IPS-NIHi7 (cell line): ENCODE data around the gene RNF187.

Source experiments
- DNase-seq: peaks from one replicate; pipeline ENCODE4 v3.0.0; 2012; ENCODE audit warnings: mixed read lengths; ENCODE audit errors: extremely low spot score

Gene RNF187

DNA sequence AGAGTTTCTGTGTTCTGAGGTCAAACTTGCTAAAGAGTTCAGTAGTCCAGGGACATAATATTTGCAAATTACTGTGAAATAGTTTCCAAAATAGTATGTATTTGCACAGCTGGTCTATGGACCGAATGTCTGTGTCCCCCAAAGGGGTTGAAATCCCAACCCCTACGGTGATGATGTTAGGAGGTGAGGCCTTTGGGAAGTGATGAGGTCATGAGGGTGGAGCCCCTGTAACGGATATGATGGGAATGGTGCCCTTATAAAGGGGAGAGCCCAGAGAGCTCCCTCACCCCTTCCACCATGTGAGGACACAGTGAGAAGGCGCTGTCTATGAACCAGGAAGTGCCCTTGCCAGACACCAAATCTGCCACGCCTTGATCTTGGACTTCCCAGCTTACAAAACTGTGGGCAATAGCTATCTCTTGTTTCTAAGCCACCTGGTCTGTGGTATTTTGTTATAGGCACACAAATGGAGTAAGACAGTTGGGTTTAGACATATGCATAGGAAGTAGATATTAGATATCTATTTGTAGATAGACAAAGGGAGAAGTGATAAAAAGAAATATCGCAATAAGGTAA, 21.7 kb downstream of the RNF187 start:
- no peak for DNase-seq

DNA sequence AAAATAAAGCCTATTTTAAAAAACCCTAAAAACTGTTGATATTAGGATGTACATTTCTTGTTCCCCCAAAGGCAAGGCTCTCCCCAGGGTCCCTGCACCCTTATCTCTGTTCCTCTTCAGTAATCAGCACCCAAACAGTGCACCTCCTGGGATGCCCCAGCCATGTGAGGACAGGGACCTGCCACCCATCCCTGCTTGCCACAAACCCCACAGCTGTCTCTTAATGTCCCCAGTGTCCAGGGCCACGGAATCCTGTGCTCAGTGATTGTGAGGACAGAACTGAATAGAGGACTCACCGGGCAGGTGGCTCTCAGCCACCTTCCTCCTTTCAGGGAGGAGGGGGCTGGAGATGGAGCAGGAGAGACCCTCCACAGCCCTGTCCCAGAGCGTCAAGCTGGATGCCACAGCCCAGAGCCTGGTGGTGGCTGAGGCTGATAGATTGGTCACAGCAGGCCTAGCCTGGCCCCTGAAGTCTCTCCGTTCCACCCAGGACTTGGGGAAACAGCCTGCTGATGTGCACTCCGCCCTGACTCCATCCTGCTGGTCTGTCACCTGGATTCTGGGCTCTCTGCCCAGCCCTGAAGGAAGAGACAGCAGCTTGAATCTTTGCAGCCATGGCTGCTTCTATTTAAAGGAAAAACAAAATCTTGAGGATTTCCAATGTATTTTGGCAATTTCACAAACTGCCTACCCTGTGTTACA, 23.1 kb downstream of the RNF187 start:
- no peak for DNase-seq

DNA sequence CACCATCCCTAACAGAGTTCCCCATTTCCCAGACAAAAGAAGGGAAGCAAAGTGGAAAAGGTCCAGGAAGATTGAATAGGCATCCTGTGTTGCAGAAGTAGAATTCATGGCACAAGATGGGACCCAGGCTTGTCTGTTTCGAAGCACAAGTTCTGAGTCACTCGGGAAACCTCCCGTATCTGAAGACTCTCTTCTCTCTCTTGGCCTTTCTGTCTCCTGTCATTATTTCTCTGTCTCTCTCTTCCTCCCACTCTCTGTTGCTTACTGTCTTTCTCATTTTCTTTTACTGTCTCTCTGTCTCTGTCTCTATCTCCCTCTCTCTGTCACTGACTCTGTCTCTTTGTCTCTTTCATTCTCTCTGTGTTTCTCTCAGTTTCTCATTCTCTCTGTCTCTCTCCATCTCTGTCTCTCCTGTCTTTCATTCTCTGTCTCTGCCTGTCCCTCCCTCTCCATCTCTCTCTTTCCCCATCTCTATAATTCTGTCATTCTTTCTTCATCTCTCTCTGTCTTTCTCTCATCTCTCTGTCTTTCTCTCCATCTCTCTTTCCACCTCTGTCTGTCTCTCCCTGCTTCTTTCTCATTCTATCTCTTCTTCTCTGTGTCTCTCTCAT, 23.7 kb downstream of the RNF187 start:
- DNase-seq = no peak

DNA sequence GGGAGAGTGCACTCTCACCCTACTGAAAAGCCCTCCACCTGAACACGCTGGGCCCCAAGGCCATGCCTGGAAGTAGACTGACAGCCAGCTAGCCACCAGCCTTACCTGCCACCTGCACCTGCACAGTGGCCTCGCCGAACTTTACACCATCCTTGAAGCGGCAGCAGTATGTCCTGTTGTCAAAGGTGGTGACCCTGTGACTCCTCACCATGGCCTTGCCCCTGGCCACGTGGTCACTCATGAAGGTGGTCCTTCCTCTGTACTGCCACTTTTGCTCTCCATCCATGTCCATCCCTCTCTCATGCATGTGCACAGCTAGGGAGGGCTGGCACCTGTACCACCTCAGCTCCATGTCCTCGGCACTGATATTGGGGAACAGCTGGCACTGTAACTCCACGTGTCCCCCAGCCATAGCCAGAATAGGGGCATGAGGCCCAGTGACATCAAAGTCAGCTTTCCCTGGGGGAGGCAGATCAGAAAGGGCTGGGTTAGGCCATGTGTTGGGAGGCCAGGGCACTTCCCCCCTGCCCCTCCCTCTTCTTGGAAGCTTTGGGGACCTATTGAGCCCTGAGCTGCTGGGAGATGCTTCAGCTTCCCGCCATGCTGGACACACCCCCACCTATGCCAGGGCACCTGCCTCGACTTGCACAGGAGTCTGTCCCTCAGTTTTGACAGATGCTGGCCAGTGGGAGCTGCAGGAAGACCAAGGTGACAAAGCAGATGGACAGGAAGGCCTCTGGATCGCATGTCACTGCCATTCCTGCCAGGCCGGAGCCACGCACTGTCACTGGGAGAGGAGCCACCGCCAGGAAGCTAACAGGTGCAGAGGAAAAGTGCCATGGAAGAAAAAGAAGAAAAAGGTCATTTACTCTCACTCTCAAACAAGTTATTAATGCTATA, 24.6 kb downstream of the RNF187 start:
- DNase-seq = no peak

DNA sequence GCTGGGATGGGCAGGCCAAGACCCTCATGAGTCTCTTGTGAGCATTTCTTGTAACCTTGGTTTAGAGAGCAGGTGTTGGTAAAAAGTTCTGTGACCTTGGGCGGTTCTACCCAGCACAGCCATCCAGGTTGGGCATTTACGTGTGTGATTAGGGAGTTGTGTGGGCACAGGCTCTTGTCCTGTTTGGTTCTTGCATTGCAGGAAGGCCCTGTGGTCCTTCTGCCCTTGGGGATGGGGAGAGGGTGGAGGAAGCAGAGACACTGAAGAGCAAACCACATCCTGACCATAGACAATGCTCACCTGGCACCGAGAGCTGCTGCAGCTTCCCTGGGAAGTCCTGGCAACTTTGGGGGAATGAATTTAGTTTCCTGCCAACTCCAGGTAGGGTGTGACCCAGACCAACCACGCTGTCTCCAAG, 25.6 kb downstream of the RNF187 start:
- no peak for DNase-seq

DNA sequence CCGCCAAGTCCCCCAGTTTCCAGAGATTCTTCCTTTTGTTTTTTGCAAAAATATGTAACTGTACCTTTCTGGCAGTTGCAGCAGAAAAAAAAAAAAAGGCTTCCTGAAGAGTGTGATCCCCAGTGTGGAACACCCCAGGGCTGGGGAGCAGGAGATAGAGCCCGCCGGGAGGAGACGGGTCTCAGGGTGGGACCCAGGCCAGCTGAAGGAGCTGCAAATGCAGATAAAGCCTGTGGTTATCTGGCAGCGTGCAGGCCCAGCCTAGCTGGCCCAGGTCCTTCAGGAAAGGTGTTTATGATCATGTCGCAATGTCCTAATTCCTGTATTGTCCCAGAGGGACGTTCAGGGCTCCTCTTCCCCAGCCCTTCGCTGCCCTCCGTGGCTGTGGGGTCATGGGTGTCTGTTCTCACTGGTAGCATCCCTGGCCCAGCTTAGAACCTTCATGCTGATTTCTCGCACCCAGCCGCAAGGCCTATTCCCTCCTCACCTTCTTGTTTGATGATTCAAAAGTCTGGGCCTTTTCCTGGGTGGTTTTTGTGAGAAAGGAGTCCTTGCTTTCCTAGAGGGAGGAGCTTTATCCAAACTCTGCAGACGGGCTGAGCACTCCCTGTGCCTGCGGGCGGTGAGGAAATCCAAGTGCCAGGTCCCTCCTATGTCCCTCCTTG, 26.2 kb downstream of the RNF187 start:
- no peak for DNase-seq

DNA sequence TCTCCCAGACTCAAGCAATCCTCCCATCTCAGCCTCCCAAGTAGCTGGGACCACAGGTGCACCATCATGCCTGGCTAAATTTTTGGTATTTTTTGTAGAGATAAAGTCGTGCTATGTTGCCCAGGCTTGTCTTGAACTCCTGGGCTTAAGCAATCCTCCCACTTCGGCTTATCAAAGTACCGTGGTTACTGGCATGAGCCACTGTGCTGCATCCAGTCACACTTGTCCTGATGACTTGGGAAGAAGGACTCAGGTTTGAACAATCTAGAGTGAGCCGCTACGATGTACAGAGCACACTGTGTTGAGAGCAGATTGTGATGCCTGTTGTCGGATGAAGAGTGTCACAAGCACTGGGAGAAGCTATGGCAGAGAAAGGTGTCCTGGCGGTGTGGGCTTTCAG, 27.2 kb downstream of the RNF187 start:
- no peak for DNase-seq

DNA sequence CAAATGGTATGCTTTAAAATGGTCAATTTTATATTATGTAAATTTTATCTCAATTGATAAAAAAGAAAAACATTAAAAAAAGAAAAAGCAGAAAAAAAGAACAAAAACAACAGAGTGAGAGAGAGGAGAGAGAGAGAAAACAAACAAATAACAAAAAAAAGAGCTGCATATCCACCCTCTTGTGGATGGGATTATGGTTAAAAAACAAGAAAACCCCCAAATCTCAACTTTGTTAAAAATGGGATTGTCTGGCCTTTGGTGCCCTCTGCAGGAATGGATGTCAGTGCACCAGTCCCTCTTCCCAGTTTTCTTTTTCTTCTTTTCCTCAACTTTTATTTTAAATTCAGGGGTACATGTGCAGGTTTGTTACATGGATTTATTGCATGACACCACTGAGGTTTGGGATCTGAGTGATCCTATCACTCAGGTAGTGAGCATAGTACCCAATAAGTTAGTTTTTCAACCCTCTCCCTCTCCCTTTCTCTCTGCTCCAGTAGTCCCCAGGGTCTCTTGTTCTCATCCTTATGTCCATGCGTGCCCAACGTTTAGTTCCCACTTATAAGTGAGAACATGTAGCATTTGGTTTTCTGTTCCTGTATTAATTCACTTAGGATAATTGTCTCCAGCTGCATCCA, 28.1 kb downstream of the RNF187 start:
- DNase-seq = peak; percentile 77

DNA sequence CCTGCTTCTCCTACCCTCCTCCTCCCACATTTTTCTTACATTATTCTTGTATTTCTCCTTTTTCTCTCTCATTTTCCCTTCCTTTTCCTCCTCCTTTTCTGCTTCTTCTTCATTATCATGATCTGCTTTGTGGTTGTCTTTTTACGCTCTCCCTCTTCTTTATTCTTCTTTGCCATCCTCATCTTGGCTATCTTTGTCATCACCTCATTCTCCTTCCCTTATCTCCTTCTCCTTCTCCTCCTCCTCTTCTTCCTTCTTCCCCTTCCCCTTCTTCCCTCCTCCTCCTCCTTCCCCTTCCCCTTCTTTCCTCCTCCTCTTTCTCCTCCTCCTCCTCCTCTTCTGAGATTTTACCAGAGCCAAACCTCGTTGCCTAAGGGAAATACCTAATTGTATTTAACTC, 30.5 kb downstream of the RNF187 start:
- no peak for DNase-seq

DNA sequence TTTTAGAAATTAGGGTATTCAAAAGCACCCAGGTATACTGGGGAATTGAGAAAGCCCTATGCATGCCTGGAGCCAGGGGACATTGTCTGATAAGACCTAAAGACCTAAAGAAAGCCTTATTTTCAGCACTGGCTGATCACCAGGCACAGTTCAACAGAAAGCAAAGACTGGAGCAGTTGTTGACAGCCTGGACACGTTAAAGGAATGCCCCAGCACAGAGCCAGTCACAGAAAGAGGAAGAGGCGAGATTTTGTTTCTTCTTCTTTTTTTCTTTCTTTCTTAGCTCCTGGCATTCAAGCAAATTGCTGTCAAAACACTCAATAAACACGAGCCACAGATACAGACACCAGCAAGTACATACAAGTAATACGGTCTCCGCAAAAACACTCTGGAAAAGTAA, 40.4 kb downstream of the RNF187 start:
- DNase-seq = no peak

DNA sequence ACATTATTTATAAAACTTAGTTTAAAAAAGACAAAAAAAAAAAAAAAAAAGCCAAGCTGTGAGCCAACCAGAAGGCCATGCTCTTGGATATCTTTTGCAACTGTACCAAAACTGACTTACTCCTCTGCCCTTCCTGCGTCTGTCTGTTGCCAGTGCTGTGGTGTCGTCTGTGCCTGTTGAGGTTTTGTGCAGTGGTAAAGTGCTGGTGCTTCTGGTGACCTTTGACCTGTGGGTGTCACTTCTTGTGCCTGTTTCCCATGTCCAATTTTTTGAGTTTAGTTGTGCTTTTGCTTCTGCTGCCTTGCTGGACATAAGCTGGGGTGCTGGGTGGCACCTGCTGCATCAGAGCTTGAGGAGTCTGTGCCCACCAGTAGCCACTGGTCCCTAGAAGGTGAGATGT, 41.4 kb downstream of the RNF187 start:
- no peak for DNase-seq

DNA sequence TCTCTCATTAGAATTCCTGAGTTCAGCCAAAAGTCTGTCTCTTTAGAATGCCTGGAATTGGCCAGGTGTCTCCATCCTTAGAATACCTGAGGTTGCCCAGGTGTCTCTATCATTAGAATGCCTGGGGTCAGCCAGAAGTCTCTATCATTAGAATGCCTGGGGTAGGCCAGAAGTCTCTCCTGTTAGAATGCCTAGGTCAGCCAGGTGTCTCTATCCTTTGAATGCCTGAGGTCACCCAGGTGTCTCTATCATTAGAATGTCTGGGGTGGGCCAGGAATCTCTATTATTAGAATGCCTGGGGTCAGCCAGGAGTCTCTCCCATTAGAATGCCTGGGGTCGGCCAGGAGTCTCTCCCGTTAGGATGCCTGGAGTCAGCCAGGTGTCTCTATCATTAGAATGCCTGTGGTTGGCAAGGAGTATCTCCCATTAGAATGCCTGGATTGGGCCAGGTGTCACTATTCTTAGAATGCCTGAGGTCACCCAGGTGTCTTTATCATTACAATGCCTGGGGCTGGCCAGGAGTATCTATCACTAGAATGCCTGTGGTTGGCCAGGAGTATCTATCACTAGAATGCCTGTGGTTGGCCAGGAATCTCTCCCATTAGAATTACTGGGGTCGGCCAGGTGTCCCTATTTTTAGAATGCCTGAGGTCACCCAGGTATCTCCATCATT, 43.0 kb downstream of the RNF187 start:
- DNase-seq = no peak

DNA sequence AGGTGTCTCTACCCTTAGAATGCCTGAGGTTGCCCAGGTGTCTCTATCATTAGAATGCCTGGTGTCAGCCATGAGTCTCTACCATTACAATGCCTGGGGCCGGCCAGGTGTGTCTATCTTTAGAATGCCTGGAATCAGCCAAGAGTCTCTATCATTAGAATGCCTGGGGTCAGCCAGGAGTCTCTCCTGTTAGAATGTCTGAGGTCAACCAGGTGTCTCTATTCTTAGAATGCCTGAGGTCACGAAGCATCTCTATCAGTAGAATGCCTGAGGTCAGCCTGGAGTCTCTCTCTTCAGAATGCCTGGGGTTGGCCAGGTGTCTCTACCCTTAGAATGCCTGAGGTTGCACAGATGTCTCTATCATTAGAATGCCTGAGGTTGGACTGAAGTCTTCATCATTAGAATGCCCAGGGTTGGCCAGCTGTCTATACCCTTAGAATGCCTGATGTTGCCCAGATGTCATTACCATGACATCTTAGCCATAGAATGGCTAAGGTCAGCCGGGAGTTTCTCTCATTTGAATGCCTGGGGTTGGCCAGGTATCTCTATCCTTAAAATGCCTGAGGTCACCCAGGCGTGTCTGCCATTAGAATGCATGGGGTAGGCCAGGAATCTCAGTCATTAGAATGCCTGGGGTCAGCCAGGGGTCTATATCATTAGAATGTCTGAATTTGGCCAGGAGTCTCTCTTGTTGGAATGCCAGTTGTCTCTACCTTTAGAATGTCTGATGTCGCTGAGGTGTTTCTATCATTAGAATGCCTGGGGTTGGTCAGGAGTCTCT, 44.0 kb downstream of the RNF187 start:
- DNase-seq = no peak

DNA sequence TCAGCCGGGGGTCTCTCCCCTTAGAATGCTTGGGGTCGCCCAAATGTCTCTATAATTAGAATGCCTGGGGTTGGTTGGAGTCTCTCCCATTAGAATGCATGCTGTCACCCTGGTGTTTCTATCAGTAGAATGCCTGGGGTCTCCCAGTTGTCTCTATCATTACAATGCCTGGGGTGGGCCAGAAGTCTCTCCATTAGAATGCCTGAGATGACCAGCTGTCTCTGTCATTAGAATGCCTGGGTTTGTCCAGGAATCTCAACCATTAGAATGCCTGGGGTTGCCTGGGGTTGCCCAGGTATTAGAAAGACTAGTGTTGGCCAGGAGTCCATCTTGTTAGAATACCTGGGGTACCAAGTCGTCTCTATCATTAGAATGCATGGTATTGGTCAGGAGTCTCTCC, 51.6 kb downstream of the RNF187 start:
- no peak for DNase-seq

DNA sequence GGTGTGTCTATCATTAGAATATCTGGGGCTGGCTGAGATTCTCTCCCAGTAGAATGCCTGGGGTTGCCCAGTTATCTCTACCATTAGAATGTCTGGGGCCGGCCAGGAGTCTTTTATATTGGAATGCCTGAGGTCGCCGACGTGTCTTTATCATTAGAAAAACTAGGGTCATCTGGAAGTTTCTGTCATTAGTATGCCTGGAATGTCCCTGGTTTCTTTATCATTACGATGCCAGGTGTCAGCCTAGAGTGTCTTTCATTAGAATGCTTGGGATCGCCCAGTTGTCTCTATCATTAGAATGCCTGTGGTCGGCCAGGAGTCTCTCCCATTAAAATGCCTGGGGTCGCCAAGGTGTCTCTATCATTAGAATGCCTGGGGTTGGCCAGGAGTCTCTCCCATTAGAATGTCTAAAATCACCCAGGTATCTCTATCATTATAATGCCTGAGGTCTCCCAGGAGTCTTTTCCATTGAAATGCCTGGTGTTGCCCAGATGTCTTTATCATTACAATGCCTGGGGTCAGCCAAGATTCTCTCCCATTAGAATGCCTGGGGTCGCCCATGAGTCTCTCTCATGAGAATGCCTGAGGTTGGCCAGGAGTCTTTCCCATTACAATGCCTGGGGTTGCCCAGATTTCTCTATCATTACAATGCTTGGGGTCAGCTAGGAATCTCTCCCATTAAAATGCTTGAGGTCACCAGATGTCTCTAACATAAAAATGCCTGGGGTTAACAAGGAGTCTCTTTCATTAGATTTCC, 53.2 kb downstream of the RNF187 start:
- no peak for DNase-seq

DNA sequence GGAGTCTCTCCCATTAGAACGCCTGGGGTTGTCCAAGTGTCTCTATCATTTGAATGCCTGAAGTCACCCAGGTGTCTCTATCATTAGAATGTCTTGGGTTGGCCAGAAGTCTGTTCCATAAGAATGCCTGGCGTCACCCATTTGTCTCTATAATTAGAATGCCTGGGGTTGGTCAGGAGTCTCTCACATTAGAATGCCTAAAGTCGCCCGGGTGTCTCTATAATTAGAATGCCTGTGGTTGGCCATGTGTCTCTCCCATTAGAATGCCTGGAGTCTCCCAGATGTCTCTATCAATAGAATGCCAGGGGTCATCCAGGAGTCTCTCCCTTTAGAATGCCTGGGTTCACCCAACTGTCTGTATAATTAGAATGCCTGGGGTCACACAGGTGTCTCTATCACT, 54.5 kb downstream of the RNF187 start:
- DNase-seq = no peak

DNA sequence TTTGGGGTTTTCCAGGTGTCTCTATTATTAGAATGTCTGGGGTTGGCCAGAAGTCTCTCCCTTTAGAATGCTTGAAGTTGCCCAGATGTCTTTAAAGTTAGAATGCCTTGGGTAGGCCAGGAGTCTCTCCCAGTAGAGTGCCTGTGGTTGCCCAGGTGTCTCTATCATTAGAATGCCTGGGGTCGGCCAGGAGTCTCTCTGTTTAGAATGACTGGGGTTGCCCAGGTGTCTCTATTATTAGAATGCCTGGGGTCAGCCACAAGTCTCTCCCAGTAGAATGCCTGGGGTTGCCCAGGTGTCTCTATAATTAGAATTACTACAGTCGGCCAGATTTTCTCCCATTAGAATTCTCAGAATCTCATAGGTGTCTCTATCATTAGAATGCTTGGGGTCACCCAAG, 55.2 kb downstream of the RNF187 start:
- no peak for DNase-seq

DNA sequence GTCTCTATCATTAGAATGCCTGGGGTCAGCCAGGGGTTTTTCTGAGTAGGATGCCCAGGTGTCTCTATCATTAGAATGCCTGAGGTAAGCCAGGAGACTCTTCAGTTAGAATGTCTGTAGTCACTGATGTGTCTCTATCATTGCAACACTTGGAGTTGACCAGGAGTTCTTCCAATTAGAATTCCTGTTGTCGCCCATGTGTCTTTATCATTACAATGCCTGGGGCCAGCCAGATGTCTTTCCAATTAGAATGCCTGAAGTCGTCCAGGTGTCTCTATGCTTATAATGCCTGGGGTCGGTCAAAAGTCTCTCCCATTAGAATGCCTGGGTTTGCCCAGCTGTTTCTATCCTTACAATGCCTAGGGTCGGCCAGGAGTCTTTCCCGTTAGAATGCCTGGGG, 55.8 kb downstream of the RNF187 start:
- DNase-seq = no peak

DNA sequence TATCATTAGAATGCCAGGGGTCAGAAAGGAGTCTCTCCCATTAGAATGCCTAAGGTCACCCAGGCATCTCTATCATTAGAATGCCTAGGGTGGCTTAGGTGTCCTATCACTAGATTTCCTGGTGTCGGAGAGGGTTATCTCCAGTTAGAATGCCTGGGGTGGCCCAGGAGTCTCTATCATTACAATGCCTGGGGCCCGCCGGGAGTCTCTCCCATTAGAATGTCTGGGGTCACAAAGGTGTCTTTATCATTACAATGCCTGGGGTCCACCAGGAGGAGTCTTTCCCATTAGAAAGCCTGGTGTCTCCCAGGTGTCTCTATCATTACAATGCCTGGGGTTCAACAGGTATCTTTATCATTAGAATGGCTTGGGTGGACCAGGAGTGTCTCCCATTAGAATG, 56.2 kb downstream of the RNF187 start:
- DNase-seq = no peak
